Prostate gland (tissue), 2 donors: ENCODE measurements around the gene NOL7.

Experiments used
- POLR2A ChIP-seq: fragments of 450-650 bp; IDR thresholded peaks from one replicate; pipeline ENCODE4 v1.6.1; 2016; ENCODE audit warnings: antibody characterized with exemption, mild to moderate bottlenecking
- TF ChIP-seq, protein P1 (sequence below), 4 experiments: fragments of 200-600 bp in 2 of 4; fragments of 450-650 bp in 2 of 4; sonication (generic) in 2 of 4; IDR thresholded peaks; 1 replicate in 3 of 4; 2 replicates in 1 of 4; pipeline ENCODE4 v1.5.1; 2016 to 2019; ENCODE audit warnings: antibody characterized with exemption in 4 of 4, mild to moderate bottlenecking in 2 of 4, moderate library complexity in 2 of 4

- TF ChIP-seq, protein P1, sequence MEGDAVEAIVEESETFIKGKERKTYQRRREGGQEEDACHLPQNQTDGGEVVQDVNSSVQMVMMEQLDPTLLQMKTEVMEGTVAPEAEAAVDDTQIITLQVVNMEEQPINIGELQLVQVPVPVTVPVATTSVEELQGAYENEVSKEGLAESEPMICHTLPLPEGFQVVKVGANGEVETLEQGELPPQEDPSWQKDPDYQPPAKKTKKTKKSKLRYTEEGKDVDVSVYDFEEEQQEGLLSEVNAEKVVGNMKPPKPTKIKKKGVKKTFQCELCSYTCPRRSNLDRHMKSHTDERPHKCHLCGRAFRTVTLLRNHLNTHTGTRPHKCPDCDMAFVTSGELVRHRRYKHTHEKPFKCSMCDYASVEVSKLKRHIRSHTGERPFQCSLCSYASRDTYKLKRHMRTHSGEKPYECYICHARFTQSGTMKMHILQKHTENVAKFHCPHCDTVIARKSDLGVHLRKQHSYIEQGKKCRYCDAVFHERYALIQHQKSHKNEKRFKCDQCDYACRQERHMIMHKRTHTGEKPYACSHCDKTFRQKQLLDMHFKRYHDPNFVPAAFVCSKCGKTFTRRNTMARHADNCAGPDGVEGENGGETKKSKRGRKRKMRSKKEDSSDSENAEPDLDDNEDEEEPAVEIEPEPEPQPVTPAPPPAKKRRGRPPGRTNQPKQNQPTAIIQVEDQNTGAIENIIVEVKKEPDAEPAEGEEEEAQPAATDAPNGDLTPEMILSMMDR (IDR thresholded peaks at IDR 0.05) = no peak
- TF ChIP-seq POLR2A = no peak
These were observed 33.7 kb downstream of the NOL7 start for GRCh38 chr6:13648850-13649249.
